HG03095 (cell line): ENCODE data around the gene ALDH1A3.
A peak's percentile ranks its signal among the peaks of the same experiment; 100 is the strongest.

Experiments used
- ATAC-seq: cut with Tn5 transposase; IDR thresholded peaks from one replicate; pipeline ENCODE4 v1.9.1; 2021; ENCODE audit warnings: moderate library complexity; ENCODE audit not compliant: unreplicated experiment

Gene ALDH1A3

GRCh38 chr15:100947760-100948429, 68.3 kb downstream of the ALDH1A3 start:
- ATAC-seq: peak; percentile 53

DNA sequence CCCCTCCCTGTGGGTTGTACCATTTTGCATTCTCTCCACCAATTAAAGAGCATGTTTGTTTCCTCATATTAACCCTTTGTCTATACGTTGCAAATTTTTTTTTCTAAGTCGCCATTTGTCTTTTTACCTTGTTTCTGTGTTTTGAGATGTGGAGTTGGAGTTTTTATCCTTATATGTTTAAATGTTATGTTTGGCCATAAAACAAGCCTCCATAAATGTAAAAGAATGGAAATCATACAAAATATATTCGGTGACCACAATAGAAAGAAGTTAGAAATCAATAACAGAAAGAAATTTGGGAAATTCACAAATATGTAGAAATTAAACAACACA, 68.8 kb downstream of the ALDH1A3 start:
- ATAC-seq: peak; percentile 31

DNA sequence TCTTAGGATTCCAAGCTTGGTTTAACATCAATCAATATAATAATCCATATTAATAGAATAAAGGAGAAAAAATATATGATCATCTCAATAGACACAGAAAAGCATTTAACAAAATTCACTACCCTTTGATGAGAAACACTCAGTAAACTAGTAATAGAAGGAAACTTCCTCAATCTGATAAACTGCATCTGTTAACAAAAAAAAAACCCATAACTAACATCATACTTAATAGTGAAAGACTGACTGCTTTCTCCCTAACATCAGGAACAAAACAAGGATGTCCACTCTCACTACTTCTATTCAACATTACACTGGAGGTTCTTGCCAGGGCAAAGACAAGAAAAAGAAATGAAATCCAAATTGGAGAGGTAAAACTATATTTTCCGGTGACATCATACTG, 70.1 kb downstream of the ALDH1A3 start:
- no peak for ATAC-seq

DNA sequence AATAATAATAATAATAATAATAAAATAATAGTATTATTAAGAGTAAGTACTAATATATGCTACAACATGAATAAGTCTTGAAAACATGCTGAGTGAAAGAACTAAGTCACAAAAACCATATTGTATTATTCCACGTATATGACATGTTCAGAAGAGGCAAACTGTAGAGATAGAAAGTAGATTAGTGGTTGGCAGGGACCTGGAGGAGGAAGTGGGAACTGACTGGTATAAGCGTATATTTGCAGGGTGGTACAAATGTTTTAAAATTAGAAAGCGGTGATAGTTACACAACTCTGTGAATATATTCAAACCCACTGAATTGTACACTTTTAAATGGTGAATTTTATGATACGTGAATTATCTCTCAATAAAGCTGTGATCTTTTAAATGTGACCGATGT, 72.3 kb downstream of the ALDH1A3 start:
- no peak for ATAC-seq

DNA sequence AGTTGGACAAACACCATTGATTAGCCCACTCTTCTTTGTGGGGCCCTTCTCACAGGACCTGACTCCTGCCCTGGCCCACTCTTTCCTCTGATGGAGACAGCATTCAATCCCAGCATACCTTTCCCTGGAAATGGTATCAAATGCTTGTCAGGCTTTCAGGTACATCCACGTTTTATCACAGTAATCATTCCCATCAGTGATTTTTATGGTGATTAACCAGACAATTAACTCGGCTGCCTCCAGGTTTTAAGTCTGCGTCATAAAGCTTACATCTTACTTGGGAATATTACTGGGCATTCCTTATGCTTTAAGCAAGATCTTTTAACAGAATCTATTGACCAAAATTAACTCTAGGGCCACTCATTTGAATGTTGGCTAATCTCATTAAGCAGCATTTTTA, 72.9 kb downstream of the ALDH1A3 start:
- no peak for ATAC-seq

DNA sequence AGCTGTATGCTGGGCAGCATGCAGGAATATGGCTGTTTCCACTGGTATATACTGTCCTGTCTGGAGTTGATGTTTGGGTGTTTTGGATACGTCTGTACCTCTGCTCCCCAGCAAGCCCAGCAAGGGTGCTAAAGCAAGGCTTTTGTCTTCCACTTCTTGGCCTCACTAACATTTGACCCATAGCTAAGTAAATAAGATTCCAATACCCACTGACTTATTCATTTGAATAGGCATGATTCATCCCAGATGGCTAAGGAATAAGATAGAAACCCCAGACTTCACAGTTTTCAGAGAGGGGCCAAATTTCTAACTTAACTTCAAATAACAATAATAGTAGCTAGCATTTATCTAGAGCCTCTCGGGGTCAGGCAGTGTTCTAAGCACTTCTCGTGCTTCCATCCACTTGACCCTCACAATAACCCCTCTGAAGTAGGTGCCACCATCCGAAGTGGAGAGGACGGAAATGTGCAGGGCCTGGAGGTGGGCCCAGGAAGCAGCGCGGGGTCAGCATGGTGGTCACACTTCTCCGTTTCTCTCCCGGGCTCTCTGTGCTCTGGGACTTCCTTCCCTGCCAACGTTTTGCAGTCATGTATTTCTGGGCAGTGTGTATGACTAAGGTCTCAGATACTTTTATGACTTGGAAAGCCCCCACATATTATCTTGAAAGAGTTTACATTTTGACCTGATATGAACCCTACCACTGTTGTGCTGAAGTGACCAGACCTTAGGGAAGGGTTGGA, 78.9 kb downstream of the ALDH1A3 start:
- ATAC-seq: no peak

GRCh38 chr15:100959066-100960050, 79.7 kb downstream of the ALDH1A3 start:
- ATAC-seq: no peak
